Activated CD4-positive, alpha-beta T cell treated with anti-CD3 and anti-CD28 coated beads for 1 hour (primary cell): ENCODE data around the gene CAMK1D.
"Not testable (repeated sequence)": the region's sequence is repeated elsewhere in the genome, so short reads cannot be mapped to it uniquely, and the experiment has no call there.

Experiments used
- DNase-seq: peaks from one replicate; pipeline ENCODE4 v3.0.0-alpha.2; 2020

CAMK1D gene

GRCh38 chr10:12730809-12731519 lies 381.6 kb downstream of the CAMK1D start:
- no peak for DNase-seq

GRCh38 chr10:12733271-12733670 lies 383.9 kb downstream of the CAMK1D start:
- no peak for DNase-seq

- no peak for DNase-seq
Measured at GRCh38 chr10:12735843-12736462, 386.6 kb downstream of the CAMK1D start.

- no peak for DNase-seq
Measured at GRCh38 chr10:12740813-12741212, 391.5 kb downstream of the CAMK1D start.

- DNase-seq: no peak
Measured at GRCh38 chr10:12741360-12741804, 392.0 kb downstream of the CAMK1D start.

- DNase-seq: no peak
Measured at GRCh38 chr10:12742771-12743170, 393.4 kb downstream of the CAMK1D start.

- DNase-seq: not testable (repeated sequence)
Measured at GRCh38 chr10:12743466-12743865, 394.1 kb downstream of the CAMK1D start.

- DNase-seq: no peak
Measured at GRCh38 chr10:12743941-12744340, 394.6 kb downstream of the CAMK1D start.

- DNase-seq: no peak
Measured at GRCh38 chr10:12748186-12748585, 398.8 kb downstream of the CAMK1D start.

- DNase-seq: no peak
Measured at GRCh38 chr10:12749760-12750478, 400.6 kb downstream of the CAMK1D start.

- DNase-seq: no peak
Measured at GRCh38 chr10:12750526-12751201, 401.3 kb downstream of the CAMK1D start.

- DNase-seq: no peak
Measured at GRCh38 chr10:12755075-12755474, 405.7 kb downstream of the CAMK1D start.

- DNase-seq: no peak
Measured at GRCh38 chr10:12757351-12757750, 408.0 kb downstream of the CAMK1D start.

- DNase-seq: no peak
Measured at GRCh38 chr10:12758271-12758670, 408.9 kb downstream of the CAMK1D start.

GRCh38 chr10:12766223-12766622 lies 416.9 kb downstream of the CAMK1D start:
- DNase-seq: no peak

GRCh38 chr10:12768156-12769100 lies 419.1 kb downstream of the CAMK1D start:
- no peak for DNase-seq

GRCh38 chr10:12769323-12770044 lies 420.1 kb downstream of the CAMK1D start:
- no peak for DNase-seq

- no peak for DNase-seq
Measured at GRCh38 chr10:12771981-12772760, 422.8 kb downstream of the CAMK1D start.

GRCh38 chr10:12772797-12773587 lies 423.6 kb downstream of the CAMK1D start:
- no peak for DNase-seq
